ENCODE results near the gene KRTAP4-9.
A peak's percentile ranks its signal among the peaks of the same experiment; 100 is the strongest.
"Not testable (repeated sequence)": the region's sequence is repeated elsewhere in the genome, so short reads cannot be mapped to it uniquely, and the experiment has no call there.

Gene KRTAP4-9

GRCh38 chr17:41111151-41111885 lies 6.1 kb downstream of the KRTAP4-9 start:
- Histone ChIP-seq H3K36me3 (ENCODE audit: control insufficient read depth, low read length) (no peaks in the 10 kb centered on the region), H3K27me3 (ENCODE audit: control insufficient read depth, low read length) (no peaks in the 10 kb centered on the region), H3K27ac (ENCODE audit: low read depth, low read length) (no peak overlapping the region), H3K79me2 (ENCODE audit: control insufficient read depth, low read length) (no peaks in the 10 kb centered on the region), H3F3A (ENCODE audit: control insufficient read depth, insufficient read depth) (no peaks in the 10 kb centered on the region), H4K20me1 (ENCODE audit: control insufficient read depth, insufficient read depth, low read depth, low read length) (no peaks in the 10 kb centered on the region), H3K4me1 (ENCODE audit: control insufficient read depth, low read length) (peaks cover 24% of the 10 kb centered on the region), H3K9me2 (replicated peaks; ENCODE audit: control insufficient read depth, low read length) (no peaks in the 10 kb centered on the region), H3K4me3 (ENCODE audit: low read length) (no peak overlapping the region), H3K9me3 (ENCODE audit: control insufficient read depth, insufficient read depth, low read length) (peaks cover 17% of the 10 kb centered on the region), H3K4me2 (ENCODE audit: low read length) (no peak overlapping the region)
- TF ChIP-seq CTCF (IDR thresholded peaks at IDR 0.05; ENCODE audit: low read depth, low read length, poor library complexity, severe bottlenecking) (no peak), EZH2phosphoT487 (IDR thresholded peaks at IDR 0.05; ENCODE audit: borderline replicate concordance, low read length) (no peak)

GRCh38 chr17:41116297-41116696 lies 11.1 kb downstream of the KRTAP4-9 start:
- H3K4me1 ChIP-seq (ENCODE audit: control insufficient read depth, low read length) = peaks cover 59% of the 10 kb centered on the region
- H3K79me2 ChIP-seq (ENCODE audit: control insufficient read depth, low read length) = no peaks in the 10 kb centered on the region
- no peaks in the 10 kb centered on the region for H4K20me1 ChIP-seq (ENCODE audit: control insufficient read depth, insufficient read depth, low read depth, low read length)
- no peak for TF ChIP-seq CTCF (IDR thresholded peaks at IDR 0.05; ENCODE audit: low read depth, low read length, poor library complexity, severe bottlenecking)
- TF ChIP-seq EZH2phosphoT487 (IDR thresholded peaks at IDR 0.05; ENCODE audit: borderline replicate concordance, low read length) = no peak
- peak overlapping the region; percentile 55 for H3K4me2 ChIP-seq (ENCODE audit: low read length)
- no peaks in the 10 kb centered on the region for H3K9me2 ChIP-seq (replicated peaks; ENCODE audit: control insufficient read depth, low read length)
- peaks cover 2% of the 10 kb centered on the region; the same call in 1 of the 2 replicates for H3K36me3 ChIP-seq (ENCODE audit: control insufficient read depth, low read length)
- no peaks in the 10 kb centered on the region for H3K27me3 ChIP-seq (ENCODE audit: control insufficient read depth, low read length)
- H3K4me3 ChIP-seq (ENCODE audit: low read length) = peak overlapping the region; percentile 44
- H3K27ac ChIP-seq (ENCODE audit: low read depth, low read length) = peak overlapping the region; percentile 50
- peaks cover 15% of the 10 kb centered on the region for H3F3A ChIP-seq (ENCODE audit: control insufficient read depth, insufficient read depth)
- H3K9me3 ChIP-seq (ENCODE audit: control insufficient read depth, insufficient read depth, low read length) = peaks cover 11% of the 10 kb centered on the region

- not testable (repeated sequence) for H4K20me1 ChIP-seq (ENCODE audit: control insufficient read depth, insufficient read depth, low read depth, low read length); H3K9me2 ChIP-seq (replicated peaks; ENCODE audit: control insufficient read depth, low read length); H3K4me3 ChIP-seq (ENCODE audit: low read length); H3K27me3 ChIP-seq (ENCODE audit: control insufficient read depth, low read length); H3K79me2 ChIP-seq (ENCODE audit: control insufficient read depth, low read length)
- Histone ChIP-seq H3K4me1 (ENCODE audit: control insufficient read depth, low read length) (peaks cover 75% of the 10 kb centered on the region), H3K36me3 (ENCODE audit: control insufficient read depth, low read length) (peaks cover 13% of the 10 kb centered on the region), H3K27ac (ENCODE audit: low read depth, low read length) (peak within 1 kb of the TSS; percentile 91), H3F3A (ENCODE audit: control insufficient read depth, insufficient read depth) (peaks cover 15% of the 10 kb centered on the region), H3K9me3 (ENCODE audit: control insufficient read depth, insufficient read depth, low read length) (peaks cover 17% of the 10 kb centered on the region), H3K4me2 (ENCODE audit: low read length) (0 out of 2 replicates have a peak within 1 kb of the TSS, but pooled peaks have one; percentile 55)
Observed at GRCh38 chr17:41117846-41118386, 12.7 kb downstream of the KRTAP4-9 start, which contains the start of gene KRTAP4-11. KRTAP4-11 (minus strand) TSS chr17:41118373; CDS start chr17:41118315, 58 bp downstream.

- H3F3A ChIP-seq (ENCODE audit: control insufficient read depth, insufficient read depth) = peaks cover 18% of the 10 kb centered on the region
- H3K9me2 ChIP-seq (replicated peaks; ENCODE audit: control insufficient read depth, low read length) = no peaks in the 10 kb centered on the region
- H3K27me3 ChIP-seq (ENCODE audit: control insufficient read depth, low read length) = no peaks in the 10 kb centered on the region
- H4K20me1 ChIP-seq (ENCODE audit: control insufficient read depth, insufficient read depth, low read depth, low read length) = no peaks in the 10 kb centered on the region
- peaks cover 17% of the 10 kb centered on the region for H3K9me3 ChIP-seq (ENCODE audit: control insufficient read depth, insufficient read depth, low read length)
- no peak for TF ChIP-seq EZH2phosphoT487 (IDR thresholded peaks at IDR 0.05; ENCODE audit: borderline replicate concordance, low read length)
- TF ChIP-seq CTCF (IDR thresholded peaks at IDR 0.05; ENCODE audit: low read depth, low read length, poor library complexity, severe bottlenecking) = no peak
- peak overlapping the region; percentile 91 for H3K27ac ChIP-seq (ENCODE audit: low read depth, low read length)
- H3K79me2 ChIP-seq (ENCODE audit: control insufficient read depth, low read length) = no peaks in the 10 kb centered on the region
- H3K4me2 ChIP-seq (ENCODE audit: low read length) = no peak overlapping the region
- H3K36me3 ChIP-seq (ENCODE audit: control insufficient read depth, low read length) = peaks cover 13% of the 10 kb centered on the region
- no peak overlapping the region for H3K4me3 ChIP-seq (ENCODE audit: low read length)
- peaks cover 82% of the 10 kb centered on the region for H3K4me1 ChIP-seq (ENCODE audit: control insufficient read depth, low read length)
Observed at GRCh38 chr17:41118721-41119120, 13.5 kb downstream of the KRTAP4-9 start.

GRCh38 chr17:41119696-41120690 lies 14.8 kb downstream of the KRTAP4-9 start:
- not testable (repeated sequence) for H3K9me2 ChIP-seq (replicated peaks; ENCODE audit: control insufficient read depth, low read length); H3K79me2 ChIP-seq (ENCODE audit: control insufficient read depth, low read length); H4K20me1 ChIP-seq (ENCODE audit: control insufficient read depth, insufficient read depth, low read depth, low read length); H3K27me3 ChIP-seq (ENCODE audit: control insufficient read depth, low read length)
- Histone ChIP-seq H3K27ac (ENCODE audit: low read depth, low read length) (peak overlapping the region; percentile 91), H3K36me3 (ENCODE audit: control insufficient read depth, low read length) (peaks cover 13% of the 10 kb centered on the region), H3K4me3 (ENCODE audit: low read length) (peak overlapping the region; percentile 68), H3K9me3 (ENCODE audit: control insufficient read depth, insufficient read depth, low read length) (peaks cover 22% of the 10 kb centered on the region), H3K4me1 (ENCODE audit: control insufficient read depth, low read length) (peaks cover 91% of the 10 kb centered on the region), H3K4me2 (ENCODE audit: low read length) (peak overlapping the region; percentile 94), H3F3A (ENCODE audit: control insufficient read depth, insufficient read depth) (peaks cover 18% of the 10 kb centered on the region)

Measured in DOHH2 (cell line).